ENCODE data around the gene BICDL2. TPM values are rescaled to one million over a fixed set of nuclear protein-coding genes. Genes with fewer than 3 reads are reported as not detected.
A peak's percentile ranks its signal among the peaks of the same experiment; 100 is the strongest.
"Not testable (repeated sequence)": the region's sequence is repeated elsewhere in the genome, so short reads cannot be mapped to it uniquely, and the experiment has no call there.

BICDL2 gene
- total and polyA plus RNA-seq, 2 experiments from 2014 or later = not detected

- Histone ChIP-seq H3K4me1 (ENCODE audit: low read depth) (no peaks in the 10 kb centered on the region), H3K27me3 (peaks cover 2% of the 10 kb centered on the region), H3K27ac (peak overlapping the region; percentile 44), H3K4me3 (peak overlapping the region; percentile 93), H3K36me3 (no peaks in the 10 kb centered on the region), H3K9me3 (ENCODE audit: low read depth) (no peaks in the 10 kb centered on the region)
- peak; percentile 93 for DNase-seq (ENCODE audit: low read depth in 1 of 2, low spot score in 1 of 2)
- TF ChIP-seq CTCF (IDR thresholded peaks at IDR 0.05; ENCODE audit: low read depth, low read length) = peak; percentile 61
Measured at GRCh38 chr16:3059041-3059722, 22.4 kb upstream of the BICDL2 start.

GRCh38 chr16:3058139-3059030 lies 21.6 kb upstream of the BICDL2 start:
- peak overlapping the region; percentile 93 for H3K4me3 ChIP-seq
- TF ChIP-seq CTCF (IDR thresholded peaks at IDR 0.05; ENCODE audit: low read depth, low read length) = no peak
- no peaks in the 10 kb centered on the region for H3K36me3 ChIP-seq
- H3K4me1 ChIP-seq (ENCODE audit: low read depth) = no peaks in the 10 kb centered on the region
- DNase-seq (ENCODE audit: low read depth in 1 of 2, low spot score in 1 of 2) = peak; percentile 31 to 59
- no peaks in the 10 kb centered on the region for H3K9me3 ChIP-seq (ENCODE audit: low read depth)
- peaks cover 2% of the 10 kb centered on the region for H3K27me3 ChIP-seq
- no peak overlapping the region for H3K27ac ChIP-seq

- peaks cover 2% of the 10 kb centered on the region for H3K27me3 ChIP-seq
- H3K36me3 ChIP-seq = no peaks in the 10 kb centered on the region
- DNase-seq (ENCODE audit: low read depth in 1 of 2, low spot score in 1 of 2) = no peak
- H3K4me3 ChIP-seq = no peak overlapping the region
- H3K27ac ChIP-seq = no peak overlapping the region
- H3K9me3 ChIP-seq (ENCODE audit: low read depth) = no peaks in the 10 kb centered on the region
- TF ChIP-seq CTCF (IDR thresholded peaks at IDR 0.05; ENCODE audit: low read depth, low read length) = no peak
- H3K4me1 ChIP-seq (ENCODE audit: low read depth) = no peaks in the 10 kb centered on the region
Measured at GRCh38 chr16:3057181-3058138, 20.7 kb upstream of the BICDL2 start.

GRCh38 chr16:3056336-3057180 lies 19.8 kb upstream of the BICDL2 start:
- no peak for DNase-seq (ENCODE audit: low read depth in 1 of 2, low spot score in 1 of 2)
- H3K36me3 ChIP-seq = no peaks in the 10 kb centered on the region
- TF ChIP-seq CTCF (IDR thresholded peaks at IDR 0.05; ENCODE audit: low read depth, low read length) = no peak
- H3K4me3 ChIP-seq = no peak overlapping the region
- no peak overlapping the region for H3K27ac ChIP-seq
- no peaks in the 10 kb centered on the region for H3K9me3 ChIP-seq (ENCODE audit: low read depth)
- peaks cover 2% of the 10 kb centered on the region for H3K27me3 ChIP-seq
- H3K4me1 ChIP-seq (ENCODE audit: low read depth) = no peaks in the 10 kb centered on the region

GRCh38 chr16:3055734-3056115 lies 19.0 kb upstream of the BICDL2 start:
- not testable (repeated sequence) for DNase-seq (ENCODE audit: low read depth in 1 of 2, low spot score in 1 of 2); H3K27me3 ChIP-seq; H3K4me3 ChIP-seq; H3K36me3 ChIP-seq; H3K9me3 ChIP-seq (ENCODE audit: low read depth); H3K27ac ChIP-seq; H3K4me1 ChIP-seq (ENCODE audit: low read depth)

Measured in cardiac muscle cell (in vitro differentiated cells and primary cell).